Subcutaneous adipose tissue (tissue), 4 donors: ENCODE data around the gene LCE2B. TPM values are rescaled to one million over a fixed set of nuclear protein-coding genes. Genes with fewer than 3 reads are reported as not detected.
"Not testable (repeated sequence)": the region's sequence is repeated elsewhere in the genome, so short reads cannot be mapped to it uniquely, and the experiment has no call there.

Experiments
- CTCF ChIP-seq: fragments of 450-650 bp; IDR thresholded peaks from one replicate; pipeline ENCODE4 v1.5.1; 2016; ENCODE audit warnings: low read depth, mild to moderate bottlenecking, control low read depth, antibody characterized with exemption, moderate library complexity
- total RNA-seq, 4 donors: library from RNA; depleted of rRNA; stranded (reverse); fragments of >200 nt; gene quantifications; one replicate each; pipeline ENCODE4 v1.1.0, GENCODE V29; 2016

LCE2B gene
- total RNA-seq, 4 donors from 2014 or later = not detected

- TF ChIP-seq CTCF = no peak
These were observed 28.2 kb upstream of the LCE2B start for GRCh38 chr1:152657677-152658076.

- no peak for TF ChIP-seq CTCF
These were observed 27.3 kb upstream of the LCE2B start for GRCh38 chr1:152658649-152659048.

- TF ChIP-seq CTCF = no peak
These were observed 22.8 kb upstream of the LCE2B start, which contains the start of gene LCE2D for GRCh38 chr1:152663098-152663497. LCE2D (plus strand) TSS chr1:152663380; CDS start chr1:152664106, 726 bp downstream.

GRCh38 chr1:152667648-152668047 lies 18.3 kb upstream of the LCE2B start:
- no peak for TF ChIP-seq CTCF

- no peak for TF ChIP-seq CTCF
These were observed 12.9 kb upstream of the LCE2B start for GRCh38 chr1:152673016-152673415.

- not testable (repeated sequence) for TF ChIP-seq CTCF
These were observed 10.9 kb upstream of the LCE2B start, which contains the start of gene LCE2C for GRCh38 chr1:152674983-152675382. LCE2C (plus strand) TSS chr1:152675279; CDS start chr1:152676016, 737 bp downstream.

- TF ChIP-seq CTCF = no peak
These were observed 6.5 kb upstream of the LCE2B start for GRCh38 chr1:152679459-152679858.
